K562 (cell line): ENCODE results near the gene SERINC5. TPM values are rescaled to one million over a fixed set of nuclear protein-coding genes. Genes with fewer than 3 reads are reported as not detected.

ENCODE experiments used
- ATAC-seq: fragments of 200-7000 bp; cut with Tn5 transposase; 3 replicates; pipeline ENCODE4 v1.9.1; 2020; ENCODE audit warnings: moderate library complexity
- BruUV-seq: library from RNA; stranded (reverse); fragments of 400-500 nt; replicated peaks from 2 replicates; lab custom pipeline; 2021; lab: Mats Ljungman, UMichigan
- CTCF ChIA-PET: fragments of 300-600 bp; formaldehyde crosslinking; extraction: SDS; loops from one replicate; lab custom pipeline; 2021; ENCODE audit warnings: low intra/inter-chr PET ratio; lab: Yijun Ruan, JAX
- POLR2A ChIA-PET: fragments of 300-600, 350-650 bp; sonication (Branson Sonifier 250); formaldehyde crosslinking; extraction: SDS; loops from one replicate; lab custom pipeline; 2021; ENCODE audit warnings: antibody characterized with exemption, inconsistent platforms; lab: Yijun Ruan, JAX
- DNase-seq, 4 experiments: peaks; one replicate each; pipeline versions ENCODE4 v3.0.0 to v3.0.0-alpha.2; 2011 to 2018; ENCODE audit warnings: low spot score in 3 of 4, mixed read lengths in 3 of 4; ENCODE audit errors: extremely low read depth in 1 of 4
- FAIRE-seq: peaks from 2 replicates; lab custom pipeline; 2011; peaks lifted over from hg19 to GRCh38; lab: Jason Lieb, UNC
- H2AFZ ChIP-seq: 2 replicates; pipeline ENCODE4 v1.6.0; 2011; ENCODE audit warnings: low read depth, low read length, control low read depth, inconsistent platforms
- H3K27ac ChIP-seq: fragments of 200-600 bp; 3 replicates; pipeline ENCODE4 v1.8.0; 2011; ENCODE audit warnings: low read depth, mild to moderate bottlenecking, control low read depth, inconsistent platforms, low read length, moderate library complexity, mixed read lengths; ENCODE audit errors: extremely low read depth
- H3K27me3 ChIP-seq, 2 experiments: fragments of 300-600 bp in 1 of 2; 2 replicates in 1 of 2; 3 replicates in 1 of 2; pipeline versions ENCODE4 v1.6.0 to v1.8.0; 2011; ENCODE audit warnings: inconsistent platforms in 2 of 2, low read length in 2 of 2, mild to moderate bottlenecking in 1 of 2, mixed read lengths in 1 of 2, moderate library complexity in 1 of 2; ENCODE audit not compliant: control insufficient read depth in 2 of 2, insufficient read depth in 2 of 2
- H3K36me3 ChIP-seq: fragments of 300-600 bp; 3 replicates; pipeline ENCODE4 v1.8.0; 2011; ENCODE audit warnings: mild to moderate bottlenecking, low read length, inconsistent platforms; ENCODE audit not compliant: control insufficient read depth, insufficient read depth
- H3K4me1 ChIP-seq, 2 experiments: fragments of 200-600 bp in 1 of 2; replicated peaks in 1 of 2; 2 replicates in 1 of 2; 3 replicates in 1 of 2; pipeline versions ENCODE4 v1.5.1 to v1.8.0; 2011; ENCODE audit warnings: inconsistent platforms in 2 of 2, low read length in 2 of 2, mild to moderate bottlenecking in 1 of 2, mixed read lengths in 1 of 2, moderate library complexity in 1 of 2; ENCODE audit not compliant: control insufficient read depth in 2 of 2, insufficient read depth in 2 of 2
- H3K4me2 ChIP-seq: 2 replicates; pipeline ENCODE4 v1.6.1; 2011; ENCODE audit warnings: low read length, control low read depth, inconsistent platforms, mixed read lengths; ENCODE audit not compliant: insufficient read depth
- H3K4me3 ChIP-seq: fragments of 200-600 bp; sonication (generic), shearing (Covaris generic); 2 replicates; pipeline ENCODE4 v1.5.1; 2016; ENCODE audit warnings: control low read depth, inconsistent platforms
- H3K79me2 ChIP-seq: fragments of 200-600 bp; 3 replicates; pipeline ENCODE4 v1.8.0; 2011; ENCODE audit warnings: low read length, inconsistent platforms; ENCODE audit not compliant: control insufficient read depth, insufficient read depth
- H3K9ac ChIP-seq, 2 experiments: 2 replicates each; pipeline versions ENCODE4 v1.6.0 to v1.6.1; 2011; ENCODE audit warnings: low read depth in 2 of 2, low read length in 2 of 2, control low read depth in 1 of 2, inconsistent platforms in 1 of 2, mild to moderate bottlenecking in 1 of 2, mixed read lengths in 1 of 2; ENCODE audit not compliant: insufficient read depth in 1 of 2
- H3K9me1 ChIP-seq: one replicate; pipeline ENCODE4 v1.6.0; 2011; ENCODE audit warnings: inconsistent platforms, mild to moderate bottlenecking, low read length, moderate library complexity; ENCODE audit not compliant: control insufficient read depth, insufficient read depth
- H3K9me3 ChIP-seq: replicated peaks from 2 replicates; pipeline ENCODE4 v1.5.1; 2011; ENCODE audit warnings: low read depth, low read length, inconsistent platforms; ENCODE audit not compliant: control insufficient read depth, insufficient read depth
- H4K20me1 ChIP-seq: replicated peaks from 2 replicates; pipeline ENCODE4 v1.6.1; 2011; ENCODE audit warnings: low read length, inconsistent platforms, mixed read lengths; ENCODE audit not compliant: control insufficient read depth, insufficient read depth
- ARID4B ChIP-seq: sonication (generic); formaldehyde crosslinking; IDR thresholded peaks from 2 replicates; pipeline ENCODE4 v1.8.0; 2022; ENCODE audit warnings: mild to moderate bottlenecking, missing genetic modification reagents
- CREM ChIP-seq: IDR thresholded peaks from 2 replicates; pipeline ENCODE4 v1.6.1; 2014; ENCODE audit warnings: antibody characterized with exemption, low read depth
- FOXA3 ChIP-seq, 2 experiments: fragments of 450-650 bp in 1 of 2; sonication (generic) in 1 of 2; formaldehyde crosslinking; IDR thresholded peaks in 1 of 2; conservative IDR thresholded peaks in 1 of 2; 2 replicates each; pipeline versions ENCODE4 v1.4.0 to v1.8.0; 2020 to 2022; ENCODE audit warnings: mild to moderate bottlenecking in 2 of 2, missing genetic modification reagents in 1 of 2
- FOXK1 ChIP-seq: sonication (generic); formaldehyde crosslinking; IDR thresholded peaks from 2 replicates; pipeline ENCODE4 v1.8.0; 2022; ENCODE audit warnings: missing genetic modification reagents, mild to moderate bottlenecking, borderline replicate concordance
- FOXK2 ChIP-seq, 2 experiments: fragments of 450-650 bp; IDR thresholded peaks in 1 of 2; conservative IDR thresholded peaks in 1 of 2; 2 replicates each; pipeline ENCODE4 v1.6.1; 2016; ENCODE audit warnings: low read depth in 2 of 2, mild to moderate bottlenecking in 1 of 2
- HMGN3 ChIP-seq: IDR thresholded peaks from 2 replicates; pipeline ENCODE4 v1.6.1; 2011; ENCODE audit warnings: borderline replicate concordance, low read depth, mild to moderate bottlenecking, mixed read lengths, low read length; ENCODE audit not compliant: insufficient read length; ENCODE audit errors: extremely low read depth
- NFRKB ChIP-seq: fragments of 450-650 bp; IDR thresholded peaks from 2 replicates; pipeline ENCODE4 v1.6.1; 2016; ENCODE audit warnings: low read depth
- RBM22 ChIP-seq: fragments of 200-400 bp; formaldehyde crosslinking; IDR thresholded peaks from 2 replicates; pipeline ENCODE4 v1.6.1; 2018; ENCODE audit warnings: low read length, low read depth; ENCODE audit not compliant: poor library complexity, severe bottlenecking
- ZNF143 ChIP-seq: sonication (generic); formaldehyde crosslinking; IDR thresholded peaks from 2 replicates; pipeline ENCODE4 v1.9.0; 2022; ENCODE audit warnings: mild to moderate bottlenecking, missing genetic modification reagents
- ZNF785 ChIP-seq: fragments of 250-450 bp; sonication (Bioruptor Pico); IDR thresholded peaks from 2 replicates; pipeline ENCODE4 v1.4.0; 2020; ENCODE audit warnings: mild to moderate bottlenecking
- WGBS: fragments of 100-300 bp; shearing (Covaris generic); methylation state at CpG from one replicate; pipeline ENCODE4 v1.1.6; 2016; ENCODE audit warnings: low coverage, mixed read lengths; ENCODE audit not compliant: insufficient coverage; ENCODE audit errors: missing lambda C conversion rate; 5-methylcytosine and 5-hydroxymethylcytosine counted together
- in situ Hi-C: fragments of 300-500 bp; cut with MboI; formaldehyde crosslinking; loops from 4 replicates; pipeline ENCODE4 v1.15.0; 2018; ENCODE audit warnings: inconsistent platforms, mixed read lengths
- intact Hi-C: fragments of 100-400 bp; cut with micrococcal nuclease; formaldehyde crosslinking; loops from 2 replicates; pipeline ENCODE4 v1.14.2; 2022
- polyA plus RNA-seq, 8 experiments: library from polyadenylated mRNA; depleted of rRNA in 4 of 8; stranded (reverse) in 5 of 8; unstranded in 3 of 8; fragments of >200 nt; fragmentation: Nextera tagmentation in 2 of 8; fragmentation: Illumina TruSeq in 1 of 8; extraction: Ambion mirVana in 2 of 8; extraction: Trizol in 1 of 8; gene quantifications; 2 replicates each; pipeline versions ENCODE4 v1.2.1 to v1.2.3, GENCODE V29; 2011 to 2014; ENCODE audit warnings: inconsistent platforms in 1 of 8, missing spikeins in 1 of 8
- total RNA-seq, 7 experiments: library from RNA; depleted of rRNA in 6 of 7; stranded (reverse); fragments of >200 nt in 6 of 7; fragmentation: Illumina TruSeq in 2 of 7; extraction: Trizol in 2 of 7; gene quantifications; 2 replicates each; pipeline versions ENCODE4 v1.2.1 to v1.2.3, GENCODE V29; 2011 to 2021; ENCODE audit warnings: low replicate concordance in 1 of 7

SERINC5 gene
- total and polyA plus RNA-seq, 9 of the 15 experiments (the other 6 are each of a cell fraction or from before 2014, with no cell fraction given), result 1.4 to 7.9 (median 3.7) TPM

DNA sequence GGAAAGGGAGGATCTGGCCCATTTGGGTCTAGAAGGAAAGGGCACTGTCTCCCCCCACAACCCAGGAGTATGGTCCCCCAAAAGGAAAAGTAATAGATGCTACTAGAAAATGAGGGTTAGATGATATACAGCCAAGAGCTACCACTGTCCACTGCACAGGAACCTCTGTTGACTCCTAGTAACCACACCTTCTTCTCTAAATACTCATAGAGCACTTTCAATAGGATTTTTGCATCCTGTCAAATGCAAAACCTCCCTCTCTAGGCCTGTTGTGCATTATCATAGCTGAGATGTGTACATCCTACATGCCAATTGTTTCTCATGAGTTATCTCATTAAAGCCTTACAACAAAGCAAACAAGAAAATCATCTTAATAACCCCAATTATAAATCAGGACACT is 153.9 kb downstream of the SERINC5 start (continued):
- TF ChIP-seq ARID4B (no peak), RBM22 (no peak)

GRCh38 chr5:80097451-80097850 is 158.4 kb downstream of the SERINC5 start:
- DNase-seq, result no peak
- POLR2A ChIA-PET, result no interaction called here
- in situ Hi-C loops, result loop anchor here (5.0 kb wide), 1 partner anchor 100 kb away; no protein-coding TSS in a partner anchor
- Histone ChIP-seq H3K9ac (no peak overlapping the region), H3K79me2 (no peaks in the 10 kb centered on the region), H3K36me3 (no peaks in the 10 kb centered on the region), H3K27ac (no peak overlapping the region), H3K4me2 (no peak overlapping the region), H3K9me1 (no peaks in the 10 kb centered on the region), H3K4me1 (no peaks in the 10 kb centered on the region), H3K27me3 (peaks cover 2 to 11% of the 10 kb centered on the region in 2 experiments; a peak in 3 of 5 replicates), H3K9me3 (no peaks in the 10 kb centered on the region), H3K4me3 (no peak overlapping the region), H4K20me1 (no peaks in the 10 kb centered on the region), H2AFZ (no peak overlapping the region)
- no peak for FAIRE-seq
- CTCF ChIA-PET, result no interaction called here
- no TSS peak for BruUV-seq
- ATAC-seq, result no peak; the same call in 2 of the 3 replicates
- 14% methylated on average over 8 of the region's 10 CpGs for WGBS
- no peak for TF ChIP-seq NFRKB
- no peak for TF ChIP-seq ZNF143 (CRISPR knock-in tag)
- no peak for TF ChIP-seq FOXK1
- no peak for TF ChIP-seq HMGN3
- no peak for TF ChIP-seq CREM
- TF ChIP-seq ZNF785 (CRISPR knock-in tag), result no peak
- no peak for TF ChIP-seq FOXA3 (CRISPR knock-in tag; conservative IDR thresholded peaks at IDR 0.05 in 1 of 2, IDR thresholded peaks at IDR 0.05 in 1 of 2)
- TF ChIP-seq FOXK2 (conservative IDR thresholded peaks at IDR 0.05 in 1 of 2, IDR thresholded peaks at IDR 0.05 in 1 of 2; ENCODE audit: low read depth in 2 of 2), result no peak
- intact Hi-C loops, result loop anchor here (10.0 kb wide), 1 partner anchor 1097 kb away; no protein-coding TSS in a partner anchor
